ENCODE data around the gene UVRAG.

The UVRAG gene

DNA sequence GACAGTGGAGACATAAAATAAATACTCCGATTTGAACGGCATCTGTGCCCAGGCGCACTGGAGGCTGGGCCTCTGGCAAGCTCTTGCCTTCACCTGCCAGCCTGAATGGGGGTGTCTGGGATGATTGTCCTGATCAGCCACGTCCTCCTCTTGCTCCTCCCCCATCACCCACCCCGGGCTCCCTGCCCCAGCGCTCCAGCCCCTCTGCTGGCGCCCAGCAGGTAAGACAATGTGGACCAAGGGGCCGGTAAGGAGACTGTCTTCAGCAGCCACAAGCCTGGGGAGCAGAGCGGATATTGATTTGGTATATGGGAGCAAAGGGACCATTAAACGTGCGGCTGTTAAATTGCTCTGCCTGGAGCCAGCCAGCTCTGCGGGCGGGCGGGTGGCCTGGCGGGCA, 366.4 kb downstream of the UVRAG start:
- Histone ChIP-seq H3K9me3 (replicated peaks; ENCODE audit: insufficient read depth, low read length) (no peaks in the 10 kb centered on the region), H3K4me3 (ENCODE audit: low read length) (no peak overlapping the region), H3K9me2 (replicated peaks; ENCODE audit: insufficient read depth, low read length) (no peaks in the 10 kb centered on the region), H3K9ac (ENCODE audit: low read length) (no peak overlapping the region), H3K27me3 (replicated peaks; ENCODE audit: insufficient read depth, low read length) (no peaks in the 10 kb centered on the region), H2AFZ (ENCODE audit: low read length) (no peak overlapping the region), H3K27ac (ENCODE audit: low read length) (no peak overlapping the region), H3K36me3 (replicated peaks; ENCODE audit: insufficient read depth, low read length) (no peaks in the 10 kb centered on the region), H3K79me2 (ENCODE audit: low read length) (no peaks in the 10 kb centered on the region), H3F3A (ENCODE audit: insufficient read depth, low read length) (no peaks in the 10 kb centered on the region), H3K4me1 (ENCODE audit: low read length) (no peaks in the 10 kb centered on the region), H3K4me2 (ENCODE audit: low read depth, low read length) (no peak overlapping the region), H4K20me1 (ENCODE audit: insufficient read depth, low read length) (no peaks in the 10 kb centered on the region)
- TF ChIP-seq CTCF (IDR thresholded peaks at IDR 0.05; ENCODE audit: low read length) (no peak), EZH2phosphoT487 (IDR thresholded peaks at IDR 0.05; ENCODE audit: low read length) (no peak), EZH2 (optimal IDR thresholded peaks at IDR 0.05; ENCODE audit: low read depth, low read length) (no peak)
- DNase-seq = no peak

GRCh38 chr11:76184551-76184993, 369.6 kb downstream of the UVRAG start:
- Histone ChIP-seq H3K9me3 (replicated peaks; ENCODE audit: insufficient read depth, low read length) (no peaks in the 10 kb centered on the region), H3K9me2 (replicated peaks; ENCODE audit: insufficient read depth, low read length) (no peaks in the 10 kb centered on the region), H3K79me2 (ENCODE audit: low read length) (no peaks in the 10 kb centered on the region), H3K4me2 (ENCODE audit: low read depth, low read length) (no peak overlapping the region), H4K20me1 (ENCODE audit: insufficient read depth, low read length) (no peaks in the 10 kb centered on the region), H3K36me3 (replicated peaks; ENCODE audit: insufficient read depth, low read length) (no peaks in the 10 kb centered on the region), H3F3A (ENCODE audit: insufficient read depth, low read length) (no peaks in the 10 kb centered on the region), H2AFZ (ENCODE audit: low read length) (no peak overlapping the region), H3K27ac (ENCODE audit: low read length) (no peak overlapping the region), H3K4me1 (ENCODE audit: low read length) (no peaks in the 10 kb centered on the region), H3K9ac (ENCODE audit: low read length) (no peak overlapping the region), H3K4me3 (ENCODE audit: low read length) (no peak overlapping the region), H3K27me3 (replicated peaks; ENCODE audit: insufficient read depth, low read length) (no peaks in the 10 kb centered on the region)
- TF ChIP-seq EZH2phosphoT487 (IDR thresholded peaks at IDR 0.05; ENCODE audit: low read length) (no peak), CTCF (IDR thresholded peaks at IDR 0.05; ENCODE audit: low read length) (no peak), EZH2 (optimal IDR thresholded peaks at IDR 0.05; ENCODE audit: low read depth, low read length) (no peak)
- no peak for DNase-seq

GRCh38 chr11:76185511-76185910, 370.5 kb downstream of the UVRAG start:
- H3K4me2 ChIP-seq (ENCODE audit: low read depth, low read length) = no peak overlapping the region
- H2AFZ ChIP-seq (ENCODE audit: low read length) = no peak overlapping the region
- H3K9me2 ChIP-seq (replicated peaks; ENCODE audit: insufficient read depth, low read length) = no peaks in the 10 kb centered on the region
- H4K20me1 ChIP-seq (ENCODE audit: insufficient read depth, low read length) = no peaks in the 10 kb centered on the region
- H3K4me1 ChIP-seq (ENCODE audit: low read length) = no peaks in the 10 kb centered on the region
- H3K4me3 ChIP-seq (ENCODE audit: low read length) = no peak overlapping the region
- no peak for DNase-seq
- H3K36me3 ChIP-seq (replicated peaks; ENCODE audit: insufficient read depth, low read length) = no peaks in the 10 kb centered on the region
- H3K9me3 ChIP-seq (replicated peaks; ENCODE audit: insufficient read depth, low read length) = no peaks in the 10 kb centered on the region
- H3K9ac ChIP-seq (ENCODE audit: low read length) = no peak overlapping the region
- no peaks in the 10 kb centered on the region for H3K79me2 ChIP-seq (ENCODE audit: low read length)
- H3K27me3 ChIP-seq (replicated peaks; ENCODE audit: insufficient read depth, low read length) = no peaks in the 10 kb centered on the region
- no peaks in the 10 kb centered on the region for H3F3A ChIP-seq (ENCODE audit: insufficient read depth, low read length)
- no peak overlapping the region for H3K27ac ChIP-seq (ENCODE audit: low read length)
- TF ChIP-seq EZH2 (optimal IDR thresholded peaks at IDR 0.05; ENCODE audit: low read depth, low read length) (no peak), CTCF (IDR thresholded peaks at IDR 0.05; ENCODE audit: low read length) (no peak), EZH2phosphoT487 (IDR thresholded peaks at IDR 0.05; ENCODE audit: low read length) (no peak)
